ENCODE results near the gene DCLK1.

- TF ChIP-seq CTCF (IDR thresholded peaks at IDR 0.05; ENCODE audit: insufficient read depth, low read length) (no peak), POLR2AphosphoS5 (IDR thresholded peaks at IDR 0.05; ENCODE audit: low read depth) (no peak), REST (IDR thresholded peaks at IDR 0.05; ENCODE audit: insufficient replicate concordance, low read depth) (no peak), GABPA (IDR thresholded peaks at IDR 0.05; ENCODE audit: low read depth) (no peak), SPI1 (IDR thresholded peaks at IDR 0.05; ENCODE audit: borderline replicate concordance, low read depth) (no peak)
These were observed 407.4 kb downstream of the DCLK1 start for GRCh38 chr13:35723821-35724220.
